Measurements from ENCODE around the gene WDR75.

WDR75 gene

DNA sequence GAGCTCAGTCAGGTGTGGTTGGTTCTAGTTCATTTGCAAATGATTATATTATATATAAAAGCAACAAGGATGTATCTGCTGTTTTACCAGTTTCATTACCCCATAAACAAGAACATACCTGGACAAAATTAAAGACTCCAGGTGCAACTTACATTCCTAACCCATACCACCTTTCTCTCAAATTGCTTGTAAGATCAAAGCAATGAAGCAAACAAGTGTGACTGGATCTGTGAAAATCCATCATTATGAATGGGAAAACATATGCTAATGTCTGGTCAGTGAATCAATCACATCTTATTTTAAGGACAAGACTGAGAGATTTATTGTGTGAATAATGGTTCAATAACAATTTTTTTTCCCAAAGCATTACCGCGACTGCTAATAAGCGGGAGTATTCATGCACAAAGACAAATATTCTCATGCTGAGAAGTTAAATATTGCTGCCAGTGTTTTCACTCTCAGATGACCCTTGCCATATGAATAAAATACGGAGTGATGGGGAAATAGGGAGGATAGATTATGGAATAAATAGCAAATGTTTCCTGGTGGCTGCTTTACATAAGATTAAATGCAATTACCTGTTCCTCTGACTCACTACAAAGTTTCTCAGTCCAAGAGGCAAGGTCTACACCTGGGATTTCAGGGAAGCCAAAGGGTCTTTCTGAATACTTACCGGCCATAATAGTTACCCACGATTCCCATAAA, 59.3 kb downstream of the WDR75 start:
- no peak for DNase-seq (ENCODE audit: low read depth in 2 of 2)

GRCh38 chr2:189501487-189501886, 60.2 kb downstream of the WDR75 start:
- DNase-seq (ENCODE audit: low read depth in 2 of 2): no peak

GRCh38 chr2:189502714-189503113, 61.4 kb downstream of the WDR75 start:
- no peak for DNase-seq (ENCODE audit: low read depth in 2 of 2)

DNA sequence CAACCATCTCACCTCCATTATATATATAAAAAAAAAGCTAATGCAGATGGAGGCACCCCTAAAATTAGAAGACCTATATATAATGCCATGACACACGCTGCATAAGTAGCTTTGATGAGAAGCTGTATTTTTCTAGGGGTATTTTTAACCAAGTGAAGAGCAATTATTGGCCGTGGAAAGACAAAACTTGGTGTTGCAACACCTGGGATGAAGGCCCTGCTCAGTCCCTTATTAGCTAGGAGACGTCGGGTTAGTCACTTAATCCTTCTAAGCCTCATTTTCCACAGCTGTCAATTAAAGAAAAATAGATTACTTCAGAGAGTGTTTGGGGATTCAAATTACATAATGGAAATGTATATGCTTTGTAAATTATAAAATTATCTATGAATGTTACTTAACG, 63.0 kb downstream of the WDR75 start:
- no peak for DNase-seq (ENCODE audit: low read depth in 2 of 2)

DNA sequence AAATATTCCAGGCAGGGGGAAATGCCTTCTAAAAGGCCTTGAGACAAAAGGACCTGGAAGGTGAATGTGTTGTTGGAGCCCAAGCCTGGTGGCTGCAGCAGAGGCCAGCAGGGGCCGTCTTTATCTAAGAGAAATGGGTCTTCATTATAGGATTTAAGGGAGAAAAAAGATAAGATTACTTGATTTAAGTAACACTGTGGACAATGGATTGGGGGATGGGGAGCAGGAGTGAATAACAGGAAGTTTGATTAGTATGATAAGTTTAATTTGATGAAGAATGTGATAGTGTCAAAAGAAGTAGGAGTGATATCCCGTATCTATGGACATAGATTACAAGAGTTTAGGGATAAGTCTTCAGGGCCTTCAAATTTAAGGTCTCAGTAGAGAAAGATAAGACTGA, 64.2 kb downstream of the WDR75 start:
- no peak for DNase-seq (ENCODE audit: low read depth in 2 of 2)

DNA sequence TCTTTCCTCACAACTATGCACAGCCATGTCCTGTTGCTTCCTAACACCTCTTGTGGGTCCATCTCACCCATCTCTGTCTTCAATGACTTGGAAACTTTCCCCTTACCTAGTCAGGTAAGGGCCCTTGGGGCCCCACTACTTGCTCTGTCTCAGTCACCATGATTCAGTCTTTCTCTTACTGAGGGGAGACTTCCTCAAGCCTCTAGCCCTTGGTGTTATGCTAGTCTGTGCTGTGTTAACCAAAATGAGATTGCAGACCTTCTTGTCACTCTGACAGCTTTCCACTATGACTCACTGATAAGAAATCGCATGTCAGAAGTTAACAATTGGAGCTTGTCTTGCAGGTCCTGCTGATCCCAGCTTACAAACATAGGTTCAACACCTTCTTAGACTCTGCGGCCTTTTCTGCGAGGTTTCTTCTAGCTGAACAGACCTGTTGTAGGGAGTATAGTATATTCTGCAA, 65.3 kb downstream of the WDR75 start:
- no peak for DNase-seq (ENCODE audit: low read depth in 2 of 2)

GRCh38 chr2:189511210-189511959, 70.1 kb downstream of the WDR75 start:
- no peak for DNase-seq (ENCODE audit: low read depth in 2 of 2)

DNA sequence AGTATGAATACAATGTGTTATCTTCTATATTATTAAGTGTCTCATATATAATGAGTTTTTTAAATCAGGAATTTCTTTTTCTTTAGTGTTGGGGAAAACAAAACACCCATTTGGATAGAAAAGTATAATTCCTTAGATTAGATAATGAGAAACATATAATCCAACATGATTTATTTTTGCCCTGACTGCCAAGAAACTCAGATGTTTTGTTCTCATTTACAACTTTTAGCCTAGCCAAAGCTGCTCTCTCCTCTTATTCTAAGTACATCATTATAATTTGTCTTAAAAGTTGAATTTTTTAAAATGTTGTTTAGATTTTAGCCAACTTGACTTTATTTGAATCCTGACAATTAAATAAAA, 70.7 kb downstream of the WDR75 start:
- DNase-seq (ENCODE audit: low read depth in 2 of 2): no peak

- DNase-seq (ENCODE audit: low read depth in 2 of 2): no peak
Observed at GRCh38 chr2:189512879-189513278, 71.6 kb downstream of the WDR75 start.

DNA sequence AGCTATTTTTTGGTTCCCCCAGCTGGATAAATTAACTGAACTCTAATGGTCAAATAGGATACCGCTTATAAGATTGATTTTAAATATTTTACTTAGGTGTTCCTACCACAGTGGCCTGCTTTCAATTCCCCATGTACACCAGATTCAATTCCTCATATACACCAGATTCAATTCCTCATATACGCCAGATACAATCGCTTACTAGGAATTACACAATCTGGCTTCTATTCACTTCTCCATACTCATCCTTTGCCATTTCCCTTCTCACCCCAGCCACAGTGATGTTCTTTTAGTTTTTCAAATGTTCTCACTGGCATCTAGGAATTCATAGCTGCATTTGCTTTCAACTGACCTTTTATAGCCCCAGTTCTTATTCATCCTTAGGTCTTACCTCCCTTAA, 72.8 kb downstream of the WDR75 start:
- no peak for DNase-seq (ENCODE audit: low read depth in 2 of 2)

DNA sequence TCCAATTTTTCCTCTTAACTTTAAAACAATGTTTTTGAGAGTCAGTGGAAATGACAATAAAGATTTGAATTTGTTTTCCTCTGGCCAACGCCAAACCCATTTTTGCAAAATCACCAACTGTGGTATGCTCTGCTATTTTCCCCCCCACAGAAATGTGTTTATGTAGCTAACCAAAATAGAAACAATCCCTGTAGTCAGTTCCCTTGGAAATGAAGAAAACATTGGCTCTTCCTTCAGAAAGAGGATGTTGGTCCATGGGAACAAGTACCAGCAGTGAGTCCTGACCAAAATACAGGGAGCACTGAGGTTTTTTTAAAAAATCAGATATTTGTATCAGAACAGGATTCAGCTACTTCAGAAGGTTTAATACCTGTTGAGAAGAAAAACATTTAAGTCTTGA, 74.0 kb downstream of the WDR75 start:
- no peak for DNase-seq (ENCODE audit: low read depth in 2 of 2)

GRCh38 chr2:189516546-189516945, 75.3 kb downstream of the WDR75 start:
- DNase-seq (ENCODE audit: low read depth in 2 of 2): no peak

- no peak for DNase-seq (ENCODE audit: low read depth in 2 of 2)
Observed at GRCh38 chr2:189517847-189518535, 76.7 kb downstream of the WDR75 start.

DNA sequence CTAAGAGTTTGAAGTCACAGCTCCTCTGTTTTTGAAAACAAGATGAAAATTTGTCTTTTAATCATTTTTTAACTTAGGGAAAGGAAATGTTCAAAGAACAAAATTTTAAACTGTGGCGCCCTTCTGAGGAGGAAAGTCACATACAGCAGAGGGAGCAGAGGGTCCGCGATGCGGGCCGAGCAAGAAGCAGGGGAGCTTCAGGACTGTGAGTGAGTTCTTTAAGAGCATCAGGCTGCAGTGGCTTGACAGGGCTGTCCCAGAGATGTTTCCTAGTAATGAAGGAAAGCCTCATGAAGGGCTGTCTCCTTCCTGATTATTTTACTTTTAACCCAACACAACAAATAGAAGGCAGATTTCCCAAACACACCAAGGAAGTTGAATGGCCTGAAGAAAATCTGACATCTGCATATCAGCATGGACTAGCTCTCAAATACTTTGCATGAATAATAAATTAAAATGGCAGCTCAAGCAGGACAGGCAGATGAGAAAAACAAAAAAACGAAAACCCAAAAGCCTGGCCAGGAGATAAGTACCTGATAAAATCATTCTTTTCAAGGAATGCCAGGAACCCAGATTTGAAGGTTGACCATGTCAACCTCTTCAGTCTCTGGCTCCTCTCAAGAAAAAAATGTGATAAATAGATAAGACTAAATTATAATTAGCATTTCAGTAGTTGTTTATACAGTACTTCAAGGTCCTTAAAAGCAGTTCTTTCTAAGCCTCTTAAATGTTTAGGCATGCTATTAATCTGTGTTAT, 78.5 kb downstream of the WDR75 start:
- no peak for DNase-seq (ENCODE audit: low read depth in 2 of 2)

- no peak for DNase-seq (ENCODE audit: low read depth in 2 of 2)
Observed at GRCh38 chr2:189521699-189522434, 80.6 kb downstream of the WDR75 start.

GRCh38 chr2:189522435-189523151, 81.3 kb downstream of the WDR75 start:
- DNase-seq (ENCODE audit: low read depth in 2 of 2): no peak

- DNase-seq (ENCODE audit: low read depth in 2 of 2): no peak
Observed at GRCh38 chr2:189524746-189525145, 83.5 kb downstream of the WDR75 start.

Data from stimulated activated CD8-positive, alpha-beta memory T cell treated with anti-CD3 and anti-CD28 coated beads, Interleukin-7, amount 100 ng/mL, for 4 hours (primary cell).